Measurements from ENCODE around the gene MED12L.

- TF ChIP-seq POLR2A (IDR thresholded peaks at IDR 0.05; ENCODE audit: extremely low read depth, insufficient read length), result no peak
- no peak for TF ChIP-seq CTCF (IDR thresholded peaks at IDR 0.05; ENCODE audit: low read depth, low read length)
- no peak for TF ChIP-seq MYC (IDR thresholded peaks at IDR 0.05; ENCODE audit: low read depth, low read length)
These were observed 97.8 kb downstream of the MED12L start for GRCh38 chr3:151183265-151183671.

Data from NB4 (cell line).